DMS79 treated with DMSO at 0.1 percent for 48 hours (cell line): ENCODE measurements around the gene MYO1D.
A peak's percentile ranks its signal among the peaks of the same experiment; 100 is the strongest.

ENCODE experiments used
- DNase-seq: peaks from one replicate; lab custom pipeline; 2025; lab: John Stamatoyannopoulos, UW

MYO1D gene

GRCh38 chr17:32815460-32815859 lies 61.5 kb downstream of the MYO1D start:
- DNase-seq = no peak

GRCh38 chr17:32814836-32815235 lies 62.1 kb downstream of the MYO1D start:
- DNase-seq = no peak

GRCh38 chr17:32813021-32813420 lies 63.9 kb downstream of the MYO1D start:
- no peak for DNase-seq

- DNase-seq = no peak
Observed at GRCh38 chr17:32810690-32811089, 66.2 kb downstream of the MYO1D start.

DNA sequence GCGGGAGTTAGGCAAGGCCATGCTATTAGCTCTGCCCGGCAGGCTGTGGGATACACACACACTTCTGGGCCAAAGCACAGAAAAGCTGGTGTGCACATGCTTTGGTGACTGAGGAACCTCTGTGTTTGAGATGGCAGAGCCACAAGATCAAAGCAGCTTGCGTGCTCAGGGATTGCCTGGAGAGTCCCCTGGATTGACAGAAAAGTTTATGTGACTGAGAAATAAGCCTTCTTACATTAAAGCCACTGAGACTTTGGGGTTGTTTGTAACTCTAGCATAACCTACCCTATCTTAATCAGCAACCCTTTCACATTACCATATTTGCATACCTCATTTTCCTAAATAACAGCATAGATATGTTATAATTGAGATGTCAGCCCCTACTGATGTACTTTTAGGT lies 69.3 kb downstream of the MYO1D start:
- no peak for DNase-seq

GRCh38 chr17:32806646-32807045 lies 70.3 kb downstream of the MYO1D start:
- DNase-seq = no peak

GRCh38 chr17:32805029-32805976 lies 71.6 kb downstream of the MYO1D start:
- no peak for DNase-seq

GRCh38 chr17:32803544-32803943 lies 73.4 kb downstream of the MYO1D start:
- DNase-seq = no peak

DNA sequence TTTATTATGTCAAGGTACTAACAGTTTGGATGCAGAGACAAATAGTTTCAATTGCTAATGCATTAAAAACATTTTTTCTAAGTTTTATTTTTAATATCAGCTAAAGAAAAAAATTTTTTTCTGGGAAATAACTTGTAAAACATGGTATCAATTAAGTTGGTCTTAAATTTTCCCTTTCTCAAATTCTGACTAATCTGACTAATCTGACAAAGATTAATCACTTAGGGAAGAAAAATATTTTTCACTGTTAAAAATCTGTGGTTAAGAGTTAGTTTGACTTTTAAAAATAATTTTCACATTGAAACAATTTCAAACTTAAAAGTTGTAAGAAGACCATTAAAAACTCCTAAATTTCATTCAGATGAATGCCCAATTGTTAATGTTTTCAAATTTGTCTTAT lies 74.6 kb downstream of the MYO1D start:
- no peak for DNase-seq

GRCh38 chr17:32801641-32802040 lies 75.3 kb downstream of the MYO1D start:
- DNase-seq = no peak

GRCh38 chr17:32801193-32801592 lies 75.7 kb downstream of the MYO1D start:
- no peak for DNase-seq

DNA sequence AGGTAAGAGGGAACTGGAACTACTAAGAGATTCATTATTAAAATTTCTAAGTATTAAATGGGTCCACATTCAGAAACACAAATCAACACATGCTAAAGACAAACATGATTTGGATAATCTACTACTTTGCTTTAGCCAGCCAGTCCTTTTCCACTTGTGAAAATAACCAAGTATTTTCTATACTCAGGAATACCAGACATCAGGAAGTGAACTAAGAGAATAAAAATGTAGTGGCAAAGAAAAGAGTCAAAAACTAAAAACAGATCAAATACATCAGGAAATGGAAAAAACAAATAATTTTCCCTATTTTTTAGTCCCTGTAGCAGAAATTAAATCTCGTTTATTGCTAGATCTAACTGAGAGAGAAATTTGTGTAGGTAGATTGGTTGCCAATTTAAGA lies 78.0 kb downstream of the MYO1D start:
- no peak for DNase-seq

DNA sequence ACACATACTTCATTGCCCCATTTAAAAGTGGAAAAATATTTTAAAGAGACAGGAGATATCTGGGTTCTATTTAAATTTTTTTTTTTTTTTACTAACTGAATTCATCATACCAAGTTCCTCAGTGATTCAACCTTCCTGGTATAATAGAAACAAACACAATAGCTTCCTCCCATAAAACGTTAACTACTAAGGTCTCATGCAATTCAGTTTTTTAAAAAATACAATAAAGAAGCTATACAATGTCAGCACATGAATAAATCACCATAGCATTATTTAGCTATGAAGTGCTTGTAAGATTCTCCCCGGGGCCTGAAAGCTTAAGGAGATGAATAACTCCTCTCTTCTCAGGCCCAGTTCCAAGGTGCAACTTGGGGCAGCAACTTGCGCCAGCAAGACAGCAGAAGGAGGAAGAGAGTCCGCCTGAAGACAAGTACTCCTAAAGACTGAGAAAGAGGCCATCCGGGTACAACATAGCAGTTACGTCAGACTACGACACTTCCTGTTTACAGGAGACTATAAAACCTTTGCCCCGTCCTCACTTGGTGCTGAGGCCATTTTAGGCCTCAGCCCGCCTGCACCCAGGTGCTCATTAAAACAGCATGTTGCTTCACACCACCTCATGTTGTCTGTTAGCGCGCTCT lies 81.5 kb downstream of the MYO1D start:
- DNase-seq = no peak

DNA sequence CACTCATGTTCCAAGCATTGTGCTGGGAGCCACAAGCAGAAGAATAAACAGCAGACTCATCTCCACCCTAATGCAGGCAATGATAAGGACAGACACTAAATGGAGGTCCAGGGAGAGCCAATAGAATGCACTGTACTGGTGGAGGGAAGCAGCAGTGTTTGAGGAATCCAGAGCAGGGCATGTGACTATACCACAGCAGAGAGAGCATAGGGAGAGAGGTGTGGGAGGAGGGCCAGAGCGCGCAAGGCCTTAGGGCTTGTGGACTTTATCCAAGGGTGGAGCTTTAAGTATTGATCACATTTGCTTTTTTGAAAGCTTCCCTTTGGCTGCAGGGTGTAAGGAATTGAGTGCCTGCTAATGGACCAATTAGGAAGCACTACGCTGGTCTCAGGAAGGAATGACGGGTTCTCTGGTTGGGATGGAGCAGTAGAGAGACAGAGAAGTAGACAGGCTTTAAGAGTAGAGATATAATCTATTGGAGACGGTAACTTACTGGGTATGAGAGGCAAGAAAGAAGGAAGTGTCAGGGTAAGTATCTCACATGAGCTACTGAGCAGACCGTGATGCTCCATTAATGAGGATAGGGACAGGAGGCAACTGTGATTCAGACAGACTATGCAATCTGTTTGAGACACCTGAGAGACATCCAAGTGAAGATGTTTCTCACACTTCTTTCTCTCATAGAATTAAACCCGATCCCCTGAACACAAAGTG lies 82.2 kb downstream of the MYO1D start:
- DNase-seq = no peak

DNA sequence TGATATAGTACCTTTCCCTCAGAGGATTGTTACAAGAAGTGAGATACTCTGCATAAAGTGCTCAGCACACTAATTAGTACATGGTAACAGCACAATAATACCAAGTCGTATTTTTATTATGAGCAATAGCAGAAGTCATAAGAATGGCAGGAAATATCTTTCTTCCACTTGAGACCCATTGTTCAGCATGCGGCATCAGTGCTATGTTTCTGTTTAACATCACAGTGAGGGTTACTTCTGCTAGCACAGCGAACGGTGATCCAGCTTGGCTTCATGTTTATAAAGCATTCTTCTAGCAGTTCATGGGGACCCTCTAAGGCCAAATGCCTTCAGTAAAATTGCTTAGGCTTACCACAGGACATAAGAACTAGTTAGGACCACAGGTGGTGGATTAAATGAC lies 83.1 kb downstream of the MYO1D start:
- no peak for DNase-seq

DNA sequence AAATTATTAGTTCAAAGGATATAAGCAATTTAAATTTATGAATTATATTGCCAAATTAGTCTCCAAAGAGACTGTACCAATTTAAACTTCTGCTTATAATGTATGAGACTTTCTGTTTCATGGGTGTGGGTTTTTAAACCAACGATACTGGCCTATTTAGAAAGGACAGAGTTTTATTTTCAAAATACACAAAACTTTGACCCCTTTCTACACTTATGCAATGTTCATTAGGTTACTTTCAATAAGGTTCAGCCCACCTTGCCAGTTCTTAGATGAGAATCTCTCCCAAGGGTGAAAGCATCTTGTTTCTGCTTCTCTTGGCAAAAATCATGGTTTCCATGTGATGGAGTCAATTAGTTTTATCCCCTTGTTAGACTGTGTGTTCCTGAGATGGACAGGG lies 84.7 kb downstream of the MYO1D start:
- DNase-seq = no peak

- no peak for DNase-seq
Observed at GRCh38 chr17:32786169-32786568, 90.8 kb downstream of the MYO1D start.

DNA sequence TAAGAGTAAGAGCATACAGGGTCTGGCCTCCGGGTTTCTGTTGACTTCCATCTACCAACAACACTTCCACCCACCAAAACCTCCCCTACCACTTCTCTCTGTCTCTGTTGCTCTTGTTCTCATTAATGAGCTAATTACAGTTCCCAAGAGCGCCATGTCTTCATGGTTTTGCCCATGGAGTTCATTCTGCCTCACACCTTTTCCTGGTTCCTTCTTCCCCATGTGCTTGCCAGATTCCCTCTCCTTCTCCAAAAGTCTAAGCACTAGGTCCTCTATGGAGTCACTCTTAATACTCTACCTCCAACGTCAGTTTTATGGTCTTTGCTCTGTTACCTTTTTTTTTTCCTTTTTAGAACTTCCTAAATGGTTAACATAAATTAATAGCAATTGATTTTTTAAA lies 92.8 kb downstream of the MYO1D start:
- DNase-seq = no peak

GRCh38 chr17:32783602-32784001 lies 93.3 kb downstream of the MYO1D start:
- DNase-seq = peak; percentile 70

- DNase-seq = no peak
Observed at GRCh38 chr17:32780721-32781120, 96.2 kb downstream of the MYO1D start.

GRCh38 chr17:32777922-32778321 lies 99.0 kb downstream of the MYO1D start:
- no peak for DNase-seq

DNA sequence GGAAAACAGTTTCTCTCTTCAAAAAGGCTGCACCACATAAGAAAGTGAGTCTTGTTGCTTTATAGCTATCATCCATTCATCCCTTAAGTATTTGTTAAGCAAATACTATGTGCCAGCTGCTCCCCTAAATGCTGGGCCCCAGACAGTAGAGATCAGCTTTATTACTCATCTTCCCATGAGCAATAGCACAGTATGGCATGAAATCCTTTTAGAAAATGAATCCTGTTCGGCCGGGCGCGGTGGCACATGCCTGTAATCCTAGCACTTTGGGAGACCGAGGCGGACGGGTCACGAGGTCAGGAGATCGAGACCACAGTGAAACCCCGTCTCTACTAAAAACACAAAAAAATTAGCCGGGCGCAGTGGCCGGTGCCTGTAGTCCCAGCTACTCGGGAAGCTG lies 99.5 kb downstream of the MYO1D start:
- no peak for DNase-seq

DNA sequence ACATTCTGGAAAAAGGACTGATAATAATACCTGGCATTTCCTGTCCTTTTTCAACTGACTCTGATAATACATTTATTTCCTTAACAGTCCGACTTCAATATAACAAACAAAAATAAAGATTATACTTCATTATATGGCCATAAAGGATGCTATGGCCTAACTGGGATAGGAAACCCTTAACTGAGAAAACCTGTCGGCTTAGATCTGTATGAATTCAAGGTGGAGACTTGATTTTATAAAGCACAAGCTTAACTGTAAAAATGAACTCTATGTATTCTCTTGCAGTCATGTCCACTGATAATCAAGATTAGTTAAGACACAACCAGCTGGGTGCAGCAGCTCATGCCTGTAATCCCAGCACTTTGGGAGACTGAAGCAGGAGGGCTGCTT lies 102.2 kb downstream of the MYO1D start:
- no peak for DNase-seq
